Endothelial cell of umbilical vein (primary cell): ENCODE measurements around the gene IL10RA.

ENCODE experiments used
- CTCF ChIP-seq, 2 donors: IDR thresholded peaks; 1 replicate in 1 of 2; 2 replicates in 1 of 2; pipeline ENCODE4 v1.5.1; 2011; ENCODE audit warnings: low read length in 2 of 2, mild to moderate bottlenecking in 2 of 2, moderate library complexity in 2 of 2, control low read depth in 1 of 2, inconsistent platforms in 1 of 2, low read depth in 1 of 2; ENCODE audit not compliant: insufficient read depth in 1 of 2; ENCODE audit errors: extremely low read depth in 1 of 2
- EZH2 ChIP-seq: IDR thresholded peaks from 2 replicates; pipeline ENCODE4 v1.6.1; 2012; ENCODE audit warnings: borderline replicate concordance, low read depth, mild to moderate bottlenecking, moderate library complexity, low read length, inconsistent platforms; ENCODE audit not compliant: severe bottlenecking
- FOS ChIP-seq: IDR thresholded peaks from 2 replicates; pipeline ENCODE4 v1.6.1; 2011; ENCODE audit warnings: mild to moderate bottlenecking, low read length, moderate library complexity, borderline replicate concordance; ENCODE audit not compliant: insufficient read depth
- JUN ChIP-seq: IDR thresholded peaks from 2 replicates; pipeline ENCODE4 v1.6.1; 2011; ENCODE audit warnings: borderline replicate concordance, low read depth; ENCODE audit not compliant: insufficient read length, insufficient read depth
- MAX ChIP-seq: IDR thresholded peaks from 2 replicates; pipeline ENCODE4 v1.6.1; 2011; ENCODE audit not compliant: insufficient read depth, insufficient read length
- MYC ChIP-seq: IDR thresholded peaks from one replicate; pipeline ENCODE4 v1.6.1; 2011; ENCODE audit warnings: mild to moderate bottlenecking, low read depth, low read length
- POLR2A ChIP-seq: IDR thresholded peaks from 2 replicates; pipeline ENCODE4 v1.6.1; 2012; ENCODE audit warnings: low read depth, mild to moderate bottlenecking, control low read depth, low read length
- POLR2AphosphoS5 ChIP-seq: IDR thresholded peaks from 2 replicates; pipeline ENCODE4 v1.6.1; 2012; ENCODE audit warnings: low read depth, mild to moderate bottlenecking, control low read depth, low read length, moderate library complexity; ENCODE audit not compliant: insufficient read depth

- TF ChIP-seq CTCF (IDR thresholded peaks at IDR 0.05; ENCODE audit: extremely low read depth in 1 of 2, insufficient read depth in 1 of 2, low read depth in 1 of 2, low read length in 2 of 2) (no peak), POLR2AphosphoS5 (no peak), MAX (no peak), EZH2 (no peak), POLR2A (no peak), MYC (no peak), JUN (no peak), FOS (no peak)
These were observed 11.8 kb downstream of the IL10RA start for GRCh38 chr11:117997823-117998579.
